HG02884 (cell line): Measurements from ENCODE around the gene ADRB2.
"Not testable (repeated sequence)": the region's sequence is repeated elsewhere in the genome, so short reads cannot be mapped to it uniquely, and the experiment has no call there.

Source experiments
- ATAC-seq: cut with Tn5 transposase; IDR thresholded peaks from one replicate; pipeline ENCODE4 v1.9.1; 2021; ENCODE audit warnings: mild to moderate bottlenecking, moderate library complexity; ENCODE audit not compliant: unreplicated experiment

The ADRB2 gene

DNA sequence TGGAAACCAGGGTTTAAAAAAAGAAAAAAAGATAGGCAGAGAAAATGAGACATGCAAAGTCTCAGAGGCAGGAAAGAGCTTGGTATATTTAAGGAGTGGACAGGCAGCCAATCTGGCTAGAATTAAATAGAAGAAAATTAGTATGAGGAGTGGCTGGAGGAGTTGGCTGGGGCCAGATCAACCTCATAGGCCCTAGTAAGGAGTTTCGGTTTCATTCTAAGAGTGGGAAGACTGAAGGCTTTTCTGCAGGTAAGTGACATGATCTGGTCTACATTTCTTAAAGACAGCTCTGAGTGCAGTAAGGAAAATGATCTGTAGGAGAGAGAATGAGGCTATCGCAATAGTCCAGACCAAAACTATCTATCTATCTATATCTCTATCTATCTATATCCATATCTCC is 27.5 kb downstream of the ADRB2 start:
- ATAC-seq = peak; percentile 62

- ATAC-seq = no peak
These were observed 29.0 kb downstream of the ADRB2 start for GRCh38 chr5:148855249-148856008.

DNA sequence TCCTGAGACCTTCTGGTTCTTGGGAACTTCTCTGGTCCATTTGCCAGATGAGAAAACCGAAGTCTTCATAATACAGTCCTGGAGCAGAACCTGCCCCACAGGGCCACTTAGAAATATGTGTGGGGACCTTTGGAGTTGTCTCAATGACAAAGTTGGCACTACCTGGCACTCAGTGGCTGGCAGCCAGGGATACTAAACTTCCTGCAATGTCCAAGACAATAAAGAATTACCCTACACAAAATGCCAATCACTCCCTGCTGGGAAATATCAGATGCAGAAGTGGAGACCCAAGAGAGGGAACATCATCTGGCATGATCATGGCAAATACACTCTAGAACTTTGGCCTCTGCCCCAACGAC is 29.6 kb downstream of the ADRB2 start:
- ATAC-seq = no peak

DNA sequence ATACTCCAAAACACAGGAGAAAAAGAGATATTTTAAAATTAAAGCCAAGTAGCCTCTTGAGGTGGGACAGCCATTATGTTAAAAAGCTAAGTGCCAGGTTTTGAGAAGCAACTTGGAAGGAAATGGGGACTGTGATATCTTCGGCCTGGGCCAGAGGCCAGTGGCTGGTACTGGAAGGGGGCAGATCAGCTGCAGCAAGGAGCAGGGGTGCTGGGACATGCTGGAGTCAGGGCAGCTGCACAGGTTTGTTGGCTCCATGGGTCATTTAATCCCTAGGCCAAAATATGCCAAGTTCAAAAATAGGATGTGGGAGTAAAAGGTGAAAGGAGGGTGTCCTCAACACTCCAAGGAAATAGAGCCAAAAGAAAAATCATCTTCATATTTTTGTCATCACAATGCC is 30.0 kb downstream of the ADRB2 start:
- no peak for ATAC-seq

DNA sequence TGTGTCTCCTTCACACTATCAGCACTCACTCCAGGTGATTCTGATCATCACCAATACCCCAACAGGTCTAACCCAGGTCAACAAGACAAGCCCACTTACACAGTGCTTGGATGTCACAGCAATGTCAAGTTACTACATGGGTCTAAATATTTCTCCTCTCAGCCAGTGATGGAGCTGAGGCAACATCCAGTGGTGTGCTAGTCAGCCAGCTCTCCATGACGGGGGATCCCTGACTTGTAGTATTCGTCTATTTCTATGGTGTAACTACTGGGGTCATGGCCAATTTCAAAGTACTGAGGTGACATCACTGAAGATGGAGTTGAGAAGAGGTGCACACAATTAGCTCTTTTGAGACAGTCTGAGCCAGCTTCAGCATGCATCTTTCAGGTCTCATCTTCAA is 31.1 kb downstream of the ADRB2 start:
- no peak for ATAC-seq

DNA sequence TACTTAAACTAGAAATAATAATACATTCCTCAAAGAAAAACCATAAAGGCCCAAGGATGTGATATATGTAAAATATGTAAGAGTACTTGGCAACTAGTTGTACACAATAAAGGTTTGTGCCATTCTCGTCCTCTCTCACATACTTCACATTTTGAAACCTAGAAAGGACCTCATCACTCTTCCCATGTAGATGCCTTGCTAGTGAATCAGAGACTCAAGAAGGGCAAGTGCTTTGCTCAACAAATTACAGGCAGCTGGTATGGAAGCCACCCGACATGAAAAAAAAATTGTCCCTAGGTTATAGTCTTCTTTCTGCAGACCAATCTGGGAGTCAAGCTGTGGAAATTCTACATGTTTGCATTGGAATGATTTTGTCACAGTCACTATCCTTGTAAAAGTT is 31.7 kb downstream of the ADRB2 start:
- no peak for ATAC-seq

DNA sequence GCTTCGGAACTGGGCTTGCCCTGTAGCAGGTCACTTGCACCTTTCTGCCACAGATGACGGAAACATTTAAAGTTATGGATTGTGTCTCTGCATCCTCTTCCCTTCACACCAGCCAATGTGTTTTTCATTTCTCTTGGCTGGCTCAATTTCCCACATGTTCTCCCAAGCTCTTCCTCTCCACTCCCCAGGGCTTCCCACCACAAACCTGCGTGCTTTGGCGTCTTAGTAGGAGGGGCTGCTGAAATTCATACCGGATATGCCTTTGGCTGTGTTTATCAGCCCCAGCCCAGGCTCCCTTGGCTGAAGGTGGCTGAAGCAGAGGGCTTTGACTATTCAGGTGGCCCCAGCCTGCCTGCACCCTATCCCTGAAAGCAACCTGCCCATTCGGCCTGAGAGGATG is 32.1 kb downstream of the ADRB2 start:
- ATAC-seq = no peak

DNA sequence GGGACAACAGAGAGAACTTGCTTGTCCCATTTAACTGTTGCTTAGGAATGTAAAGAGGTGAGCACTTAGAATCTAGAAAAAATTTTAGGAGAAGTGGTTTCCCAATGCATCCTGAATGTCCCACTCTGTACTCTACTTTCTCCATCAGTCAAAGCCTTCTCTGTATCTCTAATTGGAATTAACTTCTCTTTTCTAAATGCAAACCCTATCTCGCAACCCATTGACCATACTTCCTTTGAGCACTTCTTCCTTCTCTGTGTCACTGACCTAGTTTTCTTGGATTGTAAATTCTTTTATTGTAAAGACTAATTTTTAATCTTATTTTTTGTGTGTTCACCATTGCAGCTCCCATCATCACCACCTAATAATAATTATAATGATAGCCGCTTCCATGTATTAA is 33.3 kb downstream of the ADRB2 start:
- ATAC-seq = no peak

- ATAC-seq = no peak
These were observed 34.2 kb downstream of the ADRB2 start for GRCh38 chr5:148860599-148860998.

DNA sequence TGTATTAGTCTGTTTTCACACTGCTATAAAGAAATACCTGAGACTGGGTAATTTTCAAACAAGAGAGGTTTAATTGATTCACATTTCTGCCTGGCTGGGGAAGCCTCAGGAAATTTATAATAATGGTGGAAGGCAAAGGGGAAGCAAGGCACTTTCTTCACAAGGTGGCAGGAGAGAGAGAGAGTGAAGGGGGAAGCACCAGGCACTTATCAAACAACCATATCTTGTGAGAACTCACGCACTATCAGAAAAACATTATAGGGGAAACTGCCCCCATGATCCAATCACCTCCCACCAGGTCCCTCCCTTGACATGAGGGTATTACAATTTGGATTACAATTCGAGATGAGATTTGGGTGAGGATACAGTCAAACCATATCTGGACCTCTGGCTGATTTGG is 34.7 kb downstream of the ADRB2 start:
- no peak for ATAC-seq

DNA sequence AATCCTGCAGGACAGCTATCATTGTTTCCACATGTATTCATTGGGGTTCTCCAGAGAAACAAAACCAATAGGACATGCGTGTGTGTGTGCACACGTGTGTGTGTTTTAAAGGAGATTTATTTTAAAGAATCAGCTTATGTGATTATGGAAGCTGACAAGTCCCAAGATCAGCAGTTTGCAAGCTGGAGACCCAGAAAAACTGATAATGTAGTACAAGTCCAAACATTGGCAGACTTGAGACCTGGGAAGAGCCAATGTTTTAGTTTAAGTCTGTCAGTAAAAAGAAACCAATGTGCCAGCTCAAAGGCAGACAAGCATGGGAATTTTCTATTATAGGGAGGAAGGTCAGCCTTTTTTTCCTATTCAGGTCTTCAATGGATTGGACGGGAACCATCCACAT is 35.3 kb downstream of the ADRB2 start:
- no peak for ATAC-seq

- ATAC-seq = no peak
These were observed 37.9 kb downstream of the ADRB2 start for GRCh38 chr5:148864113-148864841.

GRCh38 chr5:148866024-148866423 is 39.6 kb downstream of the ADRB2 start:
- ATAC-seq = no peak

GRCh38 chr5:148873120-148873519 is 46.7 kb downstream of the ADRB2 start:
- ATAC-seq = no peak

- ATAC-seq = no peak
These were observed 47.5 kb downstream of the ADRB2 start for GRCh38 chr5:148873690-148874485.

DNA sequence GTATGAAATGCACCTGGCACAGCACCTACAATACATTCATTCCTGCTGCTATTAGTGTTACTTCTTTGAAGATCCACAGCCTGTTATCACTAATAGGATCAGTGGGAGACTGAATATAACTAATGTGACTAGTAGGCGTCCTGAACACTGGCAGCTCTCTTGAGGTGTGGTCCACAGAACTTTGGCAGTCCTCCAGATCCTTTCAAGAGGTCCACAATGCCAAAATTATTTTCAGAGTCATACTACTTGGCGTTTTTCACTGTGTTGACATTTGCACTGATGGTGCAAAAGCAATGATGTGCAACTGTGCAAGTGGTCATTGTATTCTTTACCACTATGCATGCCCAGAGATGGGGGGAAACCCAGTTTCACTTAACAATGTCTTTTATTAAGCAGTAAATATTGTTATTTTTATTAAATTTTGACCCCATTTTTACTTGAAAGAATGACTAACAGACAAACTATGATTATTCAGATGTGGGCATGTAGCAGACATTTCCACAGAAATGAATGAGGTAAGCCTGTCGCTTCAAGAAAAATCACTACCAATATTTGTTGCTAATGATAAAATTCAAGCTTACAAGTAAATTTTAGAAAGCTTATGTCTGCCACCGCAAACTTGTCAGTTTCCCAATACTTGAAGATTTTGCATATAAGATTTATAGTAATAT is 48.9 kb downstream of the ADRB2 start:
- ATAC-seq = no peak

DNA sequence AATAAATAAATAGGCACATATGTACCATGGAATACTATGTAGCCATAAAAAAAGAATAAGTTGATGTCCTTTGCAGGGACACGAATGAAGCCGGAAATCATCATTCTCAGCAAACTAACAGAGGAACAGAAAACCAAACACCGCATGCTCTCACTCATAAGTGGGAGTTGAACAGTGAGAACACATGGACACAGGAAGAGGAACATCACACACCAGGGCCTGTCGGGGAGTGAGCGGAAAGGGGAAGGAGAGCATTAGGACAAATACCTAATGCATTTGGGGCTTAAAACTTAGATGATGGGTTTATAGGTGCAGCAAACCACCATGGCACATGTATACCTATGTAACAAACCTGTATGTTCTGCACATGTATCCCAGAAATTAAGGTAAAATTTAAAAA is 51.0 kb downstream of the ADRB2 start:
- not testable (repeated sequence) for ATAC-seq
